ENCODE results near the gene BCAM. TPM values are rescaled to one million over a fixed set of nuclear protein-coding genes. Genes with fewer than 3 reads are reported as not detected.
"Not testable (repeated sequence)": the region's sequence is repeated elsewhere in the genome, so short reads cannot be mapped to it uniquely, and the experiment has no call there.

Gene BCAM
- polyA plus RNA-seq, 3 donors: 403 to 489 (median 434) TPM

GRCh38 chr19:44814517-44814916 is 5.6 kb downstream of the BCAM start:
- no peak for DNase-seq (ENCODE audit: low read depth in 3 of 3, low spot score in 2 of 3)

GRCh38 chr19:44816301-44816700 is 7.4 kb downstream of the BCAM start:
- DNase-seq (ENCODE audit: low read depth in 3 of 3, low spot score in 2 of 3): no peak

- DNase-seq (ENCODE audit: low read depth in 3 of 3, low spot score in 2 of 3): no peak
Measured at GRCh38 chr19:44817725-44818465, 9.0 kb downstream of the BCAM start.

GRCh38 chr19:44818466-44819031 is 9.6 kb downstream of the BCAM start:
- DNase-seq (ENCODE audit: low read depth in 3 of 3, low spot score in 2 of 3): no peak

GRCh38 chr19:44819246-44819832 is 10.4 kb downstream of the BCAM start:
- DNase-seq (ENCODE audit: low read depth in 3 of 3, low spot score in 2 of 3): no peak

- no peak for DNase-seq (ENCODE audit: low read depth in 3 of 3, low spot score in 2 of 3)
Measured at GRCh38 chr19:44820648-44821609, 12.0 kb downstream of the BCAM start.

GRCh38 chr19:44822177-44822576 is 13.3 kb downstream of the BCAM start:
- no peak for DNase-seq (ENCODE audit: low read depth in 3 of 3, low spot score in 2 of 3)

- DNase-seq (ENCODE audit: low read depth in 3 of 3, low spot score in 2 of 3): no peak
Measured at GRCh38 chr19:44822670-44823372, 13.9 kb downstream of the BCAM start.

GRCh38 chr19:44823373-44823698 is 14.4 kb downstream of the BCAM start:
- no peak for DNase-seq (ENCODE audit: low read depth in 3 of 3, low spot score in 2 of 3)

- no peak for DNase-seq (ENCODE audit: low read depth in 3 of 3, low spot score in 2 of 3)
Measured at GRCh38 chr19:44824761-44825160, 15.9 kb downstream of the BCAM start.

- DNase-seq (ENCODE audit: low read depth in 3 of 3, low spot score in 2 of 3): not testable (repeated sequence)
Measured at GRCh38 chr19:44832875-44833274, 24.0 kb downstream of the BCAM start.

GRCh38 chr19:44834399-44834798 is 25.5 kb downstream of the BCAM start:
- DNase-seq (ENCODE audit: low read depth in 3 of 3, low spot score in 2 of 3): not testable (repeated sequence)

GRCh38 chr19:44839276-44839675 is 30.4 kb downstream of the BCAM start:
- no peak for DNase-seq (ENCODE audit: low read depth in 3 of 3, low spot score in 2 of 3)

- DNase-seq (ENCODE audit: low read depth in 3 of 3, low spot score in 2 of 3): no peak
Measured at GRCh38 chr19:44840811-44841210, 31.9 kb downstream of the BCAM start.

GRCh38 chr19:44841231-44841630 is 32.3 kb downstream of the BCAM start:
- no peak for DNase-seq (ENCODE audit: low read depth in 3 of 3, low spot score in 2 of 3)

GRCh38 chr19:44845286-44845611 is 36.3 kb downstream of the BCAM start:
- no peak for DNase-seq (ENCODE audit: low read depth in 3 of 3, low spot score in 2 of 3)

GRCh38 chr19:44845612-44846454 is 36.9 kb downstream of the BCAM start, which contains the start of gene NECTIN2:
TSS of gene NECTIN2 (plus strand) at chr19:44846297. CDS start at chr19:44846526, 229 bp downstream.
- peak; percentile 94 to 97 (median 96) for DNase-seq (ENCODE audit: low read depth in 3 of 3, low spot score in 2 of 3)

- peak in 2 of 3 donors; percentile 58 to 61 for DNase-seq (ENCODE audit: low read depth in 3 of 3, low spot score in 2 of 3)
Measured at GRCh38 chr19:44846455-44847143, 37.7 kb downstream of the BCAM start.
